SK-N-MC (cell line): Measurements from ENCODE around the gene DST.

Experiments used
- EZH2 ChIP-seq: fragments of 200-600 bp; sonication (generic); IDR thresholded peaks from one replicate; pipeline ENCODE4 v1.6.1; 2017; ENCODE audit warnings: antibody characterized with exemption
- POLR2AphosphoS5 ChIP-seq: IDR thresholded peaks from 2 replicates; pipeline ENCODE4 v1.6.1; 2012; ENCODE audit warnings: mild to moderate bottlenecking, low read depth, low read length, borderline replicate concordance

GRCh38 chr6:56624728-56625069 lies 18.0 kb downstream of the DST start:
- TF ChIP-seq EZH2 (no peak), POLR2AphosphoS5 (no peak)
